ENCODE data around the gene FILIP1. TPM values are rescaled to one million over a fixed set of nuclear protein-coding genes. Genes with fewer than 3 reads are reported as not detected.

Gene FILIP1
- total and polyA plus RNA-seq, 10 of the 15 experiments (the other 5 are each of a cell fraction or from before 2014, with no cell fraction given), result 0.23 to 2.0 (median 0.44) TPM

- TF ChIP-seq YY1 (IDR thresholded peaks at IDR 0.05; ENCODE audit: low read depth, low read length) (peak; percentile 51; the same call in 1 of the 2 replicates), ZNF24 (IDR thresholded peaks at IDR 0.05) (0 out of 2 replicates have a peak, but pooled peaks have one; percentile 15), RAD21 (IDR thresholded peaks at IDR 0.05; ENCODE audit: insufficient read depth, low read depth, low read length) (peak; percentile 95), RUNX3 (IDR thresholded peaks at IDR 0.05; ENCODE audit: low read length) (peak; percentile 87), NFYA (IDR thresholded peaks at IDR 0.05; ENCODE audit: borderline replicate concordance, low read depth, low read length) (no peak), TCF12 (IDR thresholded peaks at IDR 0.05; ENCODE audit: low read depth, low read length) (no peak), SKIL (IDR thresholded peaks at IDR 0.05; ENCODE audit: low read depth, poor library complexity, severe bottlenecking) (peak; percentile 23), SMC3 (IDR thresholded peaks at IDR 0.05; ENCODE audit: borderline replicate concordance, low read length) (peak; percentile 98), POU2F2 (IDR thresholded peaks at IDR 0.05; ENCODE audit: borderline replicate concordance, low read depth, low read length) (no peak), LARP7 (IDR thresholded peaks at IDR 0.05) (no peak), JUNB (IDR thresholded peaks at IDR 0.05) (no peak), KLF5 (IDR thresholded peaks at IDR 0.05; ENCODE audit: partially characterized antibody) (no peak), ZSCAN29 (IDR thresholded peaks at IDR 0.05) (peak; percentile 89), SREBF2 (IDR thresholded peaks at IDR 0.05; ENCODE audit: low read length) (no peak), CEBPB (IDR thresholded peaks at IDR 0.05; ENCODE audit: borderline replicate concordance in 1 of 2, low read depth in 2 of 2, low read length in 2 of 2) (0 out of 4 replicates have a peak, but pooled peaks of 1 of the 2 experiments have one; percentile 10), FOXM1 (IDR thresholded peaks at IDR 0.05; ENCODE audit: low read depth, low read length) (0 out of 2 replicates have a peak, but pooled peaks have one; percentile 39), GATAD2B (conservative IDR thresholded peaks at IDR 0.05; ENCODE audit: low read depth) (no peak)
- TF ChIP-seq, protein P1, sequence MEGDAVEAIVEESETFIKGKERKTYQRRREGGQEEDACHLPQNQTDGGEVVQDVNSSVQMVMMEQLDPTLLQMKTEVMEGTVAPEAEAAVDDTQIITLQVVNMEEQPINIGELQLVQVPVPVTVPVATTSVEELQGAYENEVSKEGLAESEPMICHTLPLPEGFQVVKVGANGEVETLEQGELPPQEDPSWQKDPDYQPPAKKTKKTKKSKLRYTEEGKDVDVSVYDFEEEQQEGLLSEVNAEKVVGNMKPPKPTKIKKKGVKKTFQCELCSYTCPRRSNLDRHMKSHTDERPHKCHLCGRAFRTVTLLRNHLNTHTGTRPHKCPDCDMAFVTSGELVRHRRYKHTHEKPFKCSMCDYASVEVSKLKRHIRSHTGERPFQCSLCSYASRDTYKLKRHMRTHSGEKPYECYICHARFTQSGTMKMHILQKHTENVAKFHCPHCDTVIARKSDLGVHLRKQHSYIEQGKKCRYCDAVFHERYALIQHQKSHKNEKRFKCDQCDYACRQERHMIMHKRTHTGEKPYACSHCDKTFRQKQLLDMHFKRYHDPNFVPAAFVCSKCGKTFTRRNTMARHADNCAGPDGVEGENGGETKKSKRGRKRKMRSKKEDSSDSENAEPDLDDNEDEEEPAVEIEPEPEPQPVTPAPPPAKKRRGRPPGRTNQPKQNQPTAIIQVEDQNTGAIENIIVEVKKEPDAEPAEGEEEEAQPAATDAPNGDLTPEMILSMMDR (IDR thresholded peaks at IDR 0.05 in 2 of 3, conservative IDR thresholded peaks at IDR 0.05 in 1 of 3; ENCODE audit: control insufficient read depth in 2 of 3, extremely low read depth in 1 of 3, insufficient read depth in 1 of 3, low read depth in 3 of 3, low read length in 3 of 3), result peak; percentile 61 to 78 (median 65)
- no peaks in the 10 kb centered on the region for H3K36me3 ChIP-seq (ENCODE audit: control insufficient read depth in 2 of 2, insufficient read depth in 2 of 2, low read length in 1 of 2)
- BruUV-seq (replicated peaks), result no TSS peak
- no peak overlapping the region for H3K27ac ChIP-seq (ENCODE audit: control insufficient read depth, insufficient read depth)
- ChIA-PET POLR2A (no interaction called here), RAD21 (ENCODE audit: unreplicated experiment) (interaction anchor here (0.6 to 1.4 kb wide), 10 partner anchors 158 to 306 kb away, joined by 3 to 19 read pairs (median 3); no protein-coding TSS in a partner anchor), CTCF (interaction anchor here (0.6 to 5.1 kb wide), 26 partner anchors 10 to 318 kb away, joined by 3 to 77 read pairs (median 4); partner anchors contain the start of gene TMEM30A), SMC1A (ENCODE audit: uncharacterized antibody, unreplicated experiment) (interaction anchor here (0.9 to 5.3 kb wide), 20 partner anchors 10 to 327 kb away, joined by 3 to 66 read pairs (median 4); partner anchors contain the start of gene COX7A2)
- H3K9me3 ChIP-seq (replicated peaks; ENCODE audit: control insufficient read depth, insufficient read depth, low read length), result no peaks in the 10 kb centered on the region
- no peak overlapping the region for H3K4me2 ChIP-seq (ENCODE audit: control insufficient read depth, insufficient read depth)
- peak; percentile 40 for DNase-seq (ENCODE audit: low read depth, low spot score)
- ATAC-seq, result peak; percentile 97
- intact Hi-C loops (cut with micrococcal nuclease; ENCODE audit: unreplicated experiment), result loop anchor here (1.0 to 10.0 kb wide), 5 partner anchors 158 to 1672 kb away; no protein-coding TSS in a partner anchor
- no peaks in the 10 kb centered on the region for H4K20me1 ChIP-seq (ENCODE audit: control insufficient read depth, insufficient read depth)
- no peaks in the 10 kb centered on the region for H3K27me3 ChIP-seq (replicated peaks in 1 of 2; ENCODE audit: control insufficient read depth in 2 of 2, insufficient read depth in 2 of 2, low read length in 1 of 2)
- H3K4me3 ChIP-seq, result no peak overlapping the region
- WGBS (ENCODE audit: insufficient coverage, insufficient replicate concordance, low lambda C conversion rate, missing lambda C conversion rate), result under 1% methylated on average over 4 of the region's 4 CpGs
- no peak overlapping the region for H3K9ac ChIP-seq (ENCODE audit: control insufficient read depth, insufficient read depth, low read length)
- in situ Hi-C loops (cut with MboI), result loop anchor here (10.0 kb wide), 1 partner anchor 162 kb away; no protein-coding TSS in a partner anchor
- no peak overlapping the region for H2AFZ ChIP-seq (ENCODE audit: control insufficient read depth, low read depth, low read length)
- peak; percentile 41 for FAIRE-seq
- H3K79me2 ChIP-seq (ENCODE audit: control insufficient read depth, insufficient read depth, low read length), result no peaks in the 10 kb centered on the region
- no peaks in the 10 kb centered on the region for H3K4me1 ChIP-seq (ENCODE audit: control insufficient read depth, insufficient read depth, low read length)
Observed at GRCh38 chr6:75526502-75527127, 33.0 kb upstream of the FILIP1 start.

Data from GM12878 (cell line).